ENCODE results near the gene NAE1. TPM values are rescaled to one million over a fixed set of nuclear protein-coding genes. Genes with fewer than 3 reads are reported as not detected.

Gene NAE1
- total RNA-seq, 1 donor from 2014 or later: 53.7 TPM

DNA sequence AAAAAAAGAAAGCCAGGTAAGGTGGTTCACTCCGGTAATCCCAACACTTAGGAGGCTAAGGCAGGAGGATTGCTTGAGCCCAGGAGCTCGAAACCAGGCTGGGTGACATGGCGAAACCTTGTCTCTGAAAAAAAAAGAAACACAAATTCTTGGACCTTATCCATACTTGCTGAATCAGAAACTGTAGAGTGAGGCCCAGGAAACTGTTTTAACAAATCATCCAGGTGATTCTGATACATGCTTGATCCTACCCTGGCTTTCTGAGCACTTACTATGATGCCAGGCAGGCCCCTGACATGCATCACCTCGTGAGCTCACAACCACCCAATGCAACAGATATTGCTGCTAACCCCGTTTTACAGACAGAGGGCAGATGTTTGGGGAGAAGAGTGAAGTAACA is 4.0 kb upstream of the NAE1 start:
- DNase-seq (no peak), ATAC-seq (ENCODE audit: low read depth) (no peak)
- intact Hi-C loops (cut with micrococcal nuclease): loop anchor here (5.0 kb wide), 1 partner anchor 93 kb away; the partner anchor contains the start of gene RRAD
- no peaks in the 10 kb centered on the region for H3K36me3 Mint-ChIP-seq (ENCODE audit: low read depth)
- H3K4me3 Mint-ChIP-seq: no peak overlapping the region
- no peak overlapping the region for H3K27ac Mint-ChIP-seq
- TF ChIP-seq, protein P1, sequence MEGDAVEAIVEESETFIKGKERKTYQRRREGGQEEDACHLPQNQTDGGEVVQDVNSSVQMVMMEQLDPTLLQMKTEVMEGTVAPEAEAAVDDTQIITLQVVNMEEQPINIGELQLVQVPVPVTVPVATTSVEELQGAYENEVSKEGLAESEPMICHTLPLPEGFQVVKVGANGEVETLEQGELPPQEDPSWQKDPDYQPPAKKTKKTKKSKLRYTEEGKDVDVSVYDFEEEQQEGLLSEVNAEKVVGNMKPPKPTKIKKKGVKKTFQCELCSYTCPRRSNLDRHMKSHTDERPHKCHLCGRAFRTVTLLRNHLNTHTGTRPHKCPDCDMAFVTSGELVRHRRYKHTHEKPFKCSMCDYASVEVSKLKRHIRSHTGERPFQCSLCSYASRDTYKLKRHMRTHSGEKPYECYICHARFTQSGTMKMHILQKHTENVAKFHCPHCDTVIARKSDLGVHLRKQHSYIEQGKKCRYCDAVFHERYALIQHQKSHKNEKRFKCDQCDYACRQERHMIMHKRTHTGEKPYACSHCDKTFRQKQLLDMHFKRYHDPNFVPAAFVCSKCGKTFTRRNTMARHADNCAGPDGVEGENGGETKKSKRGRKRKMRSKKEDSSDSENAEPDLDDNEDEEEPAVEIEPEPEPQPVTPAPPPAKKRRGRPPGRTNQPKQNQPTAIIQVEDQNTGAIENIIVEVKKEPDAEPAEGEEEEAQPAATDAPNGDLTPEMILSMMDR (IDR thresholded peaks at IDR 0.05): no peak
- CTCF ChIA-PET: interaction anchor here (1.2 kb wide), 1 partner anchor 8 kb away, joined by 3 read pairs; no protein-coding TSS in a partner anchor
- H3K4me1 Mint-ChIP-seq: peaks cover 5% of the 10 kb centered on the region
- peaks cover 8% of the 10 kb centered on the region for H3K27me3 Mint-ChIP-seq
- POLR2A ChIA-PET: no interaction called here
- no peaks in the 10 kb centered on the region for H3K9me3 Mint-ChIP-seq

DNA sequence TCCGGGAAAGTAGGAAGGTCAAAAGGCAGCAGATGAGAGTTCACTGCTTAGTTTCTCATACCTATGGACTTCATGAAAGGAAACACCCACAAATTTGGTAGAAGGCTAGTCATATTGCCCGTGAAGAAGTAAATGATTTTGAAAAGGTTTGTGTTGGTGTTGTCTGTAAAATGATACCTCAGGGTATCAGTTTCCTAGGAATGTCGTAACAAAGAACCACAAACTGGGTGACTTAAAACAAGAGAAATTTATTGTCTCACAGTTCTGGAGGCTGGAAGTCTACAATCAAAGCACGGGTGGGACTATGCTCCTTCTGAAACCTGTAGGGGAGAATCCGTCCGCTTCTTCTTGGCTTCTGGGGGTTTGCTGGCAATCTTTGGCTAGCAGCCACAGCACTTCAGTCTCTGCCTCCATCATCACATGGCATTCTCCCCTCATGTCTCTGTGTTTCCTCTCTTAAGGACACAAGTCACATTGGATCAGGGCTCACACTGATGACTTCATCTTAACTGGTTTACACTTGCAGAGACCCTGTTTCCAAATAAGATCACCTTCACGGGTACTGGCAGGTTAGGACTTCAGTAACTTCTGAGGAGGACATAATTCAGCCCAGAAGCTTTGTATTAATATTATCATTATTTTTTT is 2.0 kb upstream of the NAE1 start:
- H3K27ac Mint-ChIP-seq: no peak overlapping the region

DNA sequence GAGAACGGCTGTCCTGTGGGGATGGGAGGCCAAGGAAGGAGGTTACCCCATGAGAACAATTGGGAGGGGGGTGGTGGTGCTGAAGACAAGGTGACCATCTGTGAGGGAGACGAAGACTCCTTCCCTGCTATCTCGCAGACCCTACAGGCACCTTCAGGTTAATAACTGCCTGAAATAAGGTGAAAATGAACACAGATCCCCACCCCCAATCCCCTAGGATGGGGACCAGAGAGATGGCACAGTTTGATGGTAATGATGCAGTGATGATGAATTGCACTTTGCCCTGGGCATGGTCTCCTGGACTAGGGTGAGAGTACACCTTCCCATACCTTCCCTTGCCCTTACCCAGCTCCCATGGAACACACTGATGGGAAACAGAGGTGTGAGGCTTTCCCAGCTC is 1.4 kb upstream of the NAE1 start:
- Mint-ChIP-seq H3K27ac (no peak overlapping the region), H3K9me3 (no peaks in the 10 kb centered on the region), H3K36me3 (ENCODE audit: low read depth) (peaks cover 6% of the 10 kb centered on the region), H3K4me3 (no peak overlapping the region), H3K4me1 (peaks cover 21% of the 10 kb centered on the region), H3K27me3 (peaks cover 3% of the 10 kb centered on the region)
- CTCF ChIA-PET: interaction anchor here (4.6 kb wide), 1 partner anchor 35 kb away, joined by 57 read pairs; no protein-coding TSS in a partner anchor
- DNase-seq (no peak), ATAC-seq (ENCODE audit: low read depth) (no peak)
- POLR2A ChIA-PET: no interaction called here
- intact Hi-C loops (cut with micrococcal nuclease): loop anchor here (5.0 kb wide), 1 partner anchor 95 kb away; the partner anchor contains the start of gene RRAD
- TF ChIP-seq, protein P1 (IDR thresholded peaks at IDR 0.05): no peak

More for the DNA sequence above, 2.0 kb upstream of the NAE1 start:
- CTCF ChIA-PET: interaction anchor here (4.6 kb wide), 1 partner anchor 35 kb away, joined by 57 read pairs; no protein-coding TSS in a partner anchor
- no peak for ATAC-seq (ENCODE audit: low read depth)
- Mint-ChIP-seq H3K4me3 (no peak overlapping the region), H3K27me3 (peaks cover 3% of the 10 kb centered on the region), H3K4me1 (peaks cover 18% of the 10 kb centered on the region), H3K36me3 (ENCODE audit: low read depth) (peaks cover 3% of the 10 kb centered on the region), H3K9me3 (no peaks in the 10 kb centered on the region)
- TF ChIP-seq, protein P1 (IDR thresholded peaks at IDR 0.05): no peak
- intact Hi-C loops (cut with micrococcal nuclease): loop anchor here (5.0 kb wide), 1 partner anchor 95 kb away; the partner anchor contains the start of gene RRAD
- POLR2A ChIA-PET: no interaction called here
- no peak for DNase-seq

DNA sequence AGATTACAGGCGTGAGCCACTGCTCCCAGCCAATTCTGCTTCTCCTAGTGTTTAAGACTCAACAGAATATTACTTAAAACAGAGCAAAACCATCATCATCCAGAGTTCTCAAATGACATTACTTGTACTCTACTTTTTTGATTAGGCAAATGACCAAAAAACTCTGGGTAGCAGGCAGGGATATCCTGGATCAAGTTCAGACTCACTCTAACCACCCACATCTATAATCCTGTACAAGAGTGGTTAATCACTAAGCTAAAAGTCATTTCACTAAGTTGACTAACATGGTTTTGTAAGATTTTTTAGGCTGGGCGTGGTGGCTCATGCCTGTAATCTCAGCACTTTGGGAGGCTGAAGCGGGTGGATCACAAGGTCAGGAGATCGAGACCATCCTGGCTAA is 6.8 kb downstream of the NAE1 start:
- Mint-ChIP-seq H3K36me3 (ENCODE audit: low read depth) (peaks cover 64% of the 10 kb centered on the region), H3K4me3 (no peak overlapping the region), H3K4me1 (peaks cover 17% of the 10 kb centered on the region), H3K27ac (no peak overlapping the region), H3K9me3 (no peaks in the 10 kb centered on the region), H3K27me3 (no peaks in the 10 kb centered on the region)
- CTCF ChIA-PET: no interaction called here
- ATAC-seq (ENCODE audit: low read depth): no peak
- POLR2A ChIA-PET: no interaction called here
- TF ChIP-seq, protein P1 (IDR thresholded peaks at IDR 0.05): no peak
- DNase-seq: no peak
- intact Hi-C loops (cut with micrococcal nuclease): no loop called here

DNA sequence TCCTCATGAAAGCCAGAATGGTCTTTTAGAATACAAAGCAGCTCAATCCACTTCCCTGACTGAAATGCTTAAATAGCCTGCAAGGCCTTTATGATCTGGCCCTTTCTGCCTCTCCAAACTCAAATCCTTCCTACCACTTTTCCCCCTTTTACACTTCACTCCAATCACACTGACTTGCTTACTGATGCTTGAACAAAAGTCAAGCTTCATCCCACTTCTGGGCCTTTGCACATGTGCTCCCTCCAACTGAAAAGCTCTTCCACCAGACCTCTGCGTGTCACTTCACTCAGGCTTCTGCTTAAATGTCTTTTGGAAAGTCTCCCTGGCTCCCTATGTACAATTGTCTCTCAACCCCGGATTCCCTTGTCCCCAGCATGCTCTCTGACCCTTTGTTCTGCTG is 16.0 kb downstream of the NAE1 start:
- Mint-ChIP-seq H3K9me3 (no peaks in the 10 kb centered on the region), H3K36me3 (ENCODE audit: low read depth) (peaks cover 84% of the 10 kb centered on the region), H3K27me3 (no peaks in the 10 kb centered on the region), H3K27ac (no peak overlapping the region), H3K4me3 (no peak overlapping the region), H3K4me1 (no peaks in the 10 kb centered on the region)
- ATAC-seq (ENCODE audit: low read depth): no peak
- intact Hi-C loops (cut with micrococcal nuclease): no loop called here
- no peak for DNase-seq
- ChIA-PET CTCF (no interaction called here), POLR2A (no interaction called here)
- TF ChIP-seq, protein P1 (IDR thresholded peaks at IDR 0.05): no peak

Data from activated B cell treated with CpG ODN at 0.5 μM for 24 hours (primary cell).